Right atrium auricular region (tissue), 2 donors: ENCODE measurements around the gene NLRP7. TPM values are rescaled to one million over a fixed set of nuclear protein-coding genes. Genes with fewer than 3 reads are reported as not detected.

Experiments
- DNase-seq: peaks from one replicate; pipeline ENCODE4 v3.0.0-alpha.2; 2019; ENCODE audit warnings: low spot score
- H3K27ac ChIP-seq, 2 donors: fragments of 200-600 bp; sonication (generic); 1 replicate in 1 of 2; 2 replicates in 1 of 2; pipeline ENCODE4 v1.5.1; 2016 to 2019
- H3K27me3 ChIP-seq, 2 donors: fragments of 200-600 bp; sonication (generic); one replicate each; pipeline versions ENCODE4 v1.5.1 to v1.6.0; 2017 to 2019
- H3K36me3 ChIP-seq: fragments of 200-600 bp; sonication (generic); one replicate; pipeline ENCODE4 v1.5.1; 2016
- H3K4me1 ChIP-seq, 2 donors: fragments of 200-600 bp; sonication (generic); one replicate each; pipeline versions ENCODE4 v1.5.1 to v1.6.0; 2017 to 2019
- H3K4me3 ChIP-seq, 2 donors: fragments of 200-600 bp; sonication (generic); 1 replicate in 1 of 2; 2 replicates in 1 of 2; pipeline ENCODE4 v1.5.1; 2017 to 2019; ENCODE audit warnings: mild to moderate bottlenecking in 1 of 2, moderate library complexity in 1 of 2
- H3K9me3 ChIP-seq, 2 donors: fragments of 200-600 bp; sonication (generic); one replicate each; pipeline ENCODE4 v1.5.1; 2019
- CTCF ChIP-seq, 2 donors: fragments of 200-600 bp; sonication (generic); IDR thresholded peaks; one replicate each; pipeline ENCODE4 v1.5.1; 2019; ENCODE audit warnings: antibody characterized with exemption in 2 of 2
- total RNA-seq, 2 donors: library from RNA; depleted of rRNA; stranded (reverse); fragments of >200 nt; gene quantifications; one replicate each; pipeline ENCODE4 v1.1.0, GENCODE V29; 2016

Gene NLRP7
- total RNA-seq, 2 donors from 2014 or later = not detected

- no peaks in the 10 kb centered on the region for H3K9me3 ChIP-seq
- no peaks in the 10 kb centered on the region for H3K4me1 ChIP-seq
- H3K36me3 ChIP-seq = no peaks in the 10 kb centered on the region
- TF ChIP-seq CTCF (IDR thresholded peaks at IDR 0.05) = no peak
- H3K27ac ChIP-seq = no peak overlapping the region
- DNase-seq = no peak
- no peaks in the 10 kb centered on the region for H3K27me3 ChIP-seq
- H3K4me3 ChIP-seq = no peak overlapping the region
These were observed 69.9 kb downstream of the NLRP7 start for GRCh38 chr19:54877471-54877870.

GRCh38 chr19:54875506-54875905 lies 71.8 kb downstream of the NLRP7 start:
- H3K27ac ChIP-seq = no peak overlapping the region

DNA sequence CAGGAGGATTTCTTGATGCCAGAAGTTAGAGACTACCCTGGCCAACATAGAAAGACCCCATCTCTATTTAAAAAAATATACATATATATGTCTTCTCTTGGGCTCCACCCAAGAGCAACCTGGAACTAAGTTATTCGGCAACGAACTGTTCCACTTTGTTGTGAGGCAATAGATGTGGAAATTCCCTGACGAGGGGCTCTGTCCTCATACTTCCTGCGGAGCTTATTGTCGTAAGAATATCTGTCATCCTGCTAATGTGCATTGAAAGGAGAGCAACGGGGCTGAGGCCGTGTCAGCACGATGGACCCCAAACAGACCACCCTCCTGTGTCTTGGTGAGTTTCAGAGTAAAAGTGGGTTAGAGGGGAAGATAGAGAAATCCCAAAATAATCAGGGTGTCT lies 73.3 kb downstream of the NLRP7 start, which contains the start of gene FCAR:
FCAR (plus strand) TSS at position 246 of the 400 bp plus-strand sequence; CDS start at position 301, 55 bp downstream.
- no peak within 1 kb of the TSS for H3K4me3 ChIP-seq
- H3K4me1 ChIP-seq = no peaks in the 10 kb centered on the region
- H3K27me3 ChIP-seq = no peaks in the 10 kb centered on the region
- no peaks in the 10 kb centered on the region for H3K36me3 ChIP-seq
- no peaks in the 10 kb centered on the region for H3K9me3 ChIP-seq
- TF ChIP-seq CTCF (IDR thresholded peaks at IDR 0.05) = no peak
- H3K27ac ChIP-seq = no peak within 1 kb of the TSS
- no peak for DNase-seq

More at GRCh38 chr19:54875506-54875905, 71.8 kb downstream of the NLRP7 start:
- H3K4me3 ChIP-seq = no peak overlapping the region
- no peak for TF ChIP-seq CTCF (IDR thresholded peaks at IDR 0.05)
- H3K36me3 ChIP-seq = no peaks in the 10 kb centered on the region
- no peaks in the 10 kb centered on the region for H3K9me3 ChIP-seq
- DNase-seq = no peak
- no peaks in the 10 kb centered on the region for H3K27me3 ChIP-seq
- no peaks in the 10 kb centered on the region for H3K4me1 ChIP-seq

Other genes with a start within 250 kb of the NLRP7 start
- not detected for gene KIR3DL3, start 223.1 kb downstream of the NLRP7 start, total RNA-seq
- not detected for gene KIR2DL3, start 209.0 kb downstream of the NLRP7 start, total RNA-seq
- gene KIR2DL1, start 177.7 kb downstream of the NLRP7 start, total RNA-seq = not detected
- gene KIR2DL4, start 143.9 kb downstream of the NLRP7 start, total RNA-seq = not detected
- gene KIR3DL1, start 131.1 kb downstream of the NLRP7 start, total RNA-seq = not detected
- gene KIR2DS4, start 114.9 kb downstream of the NLRP7 start, total RNA-seq = not detected
- not detected for gene KIR3DL2, start 97.1 kb downstream of the NLRP7 start, total RNA-seq
- 1 to 10 TPM in 1 of 2 donors, under 1 TPM in 1; 0.59 to 1.5 TPM for gene FCAR, start 73.3 kb downstream of the NLRP7 start, total RNA-seq
- gene NCR1, start 41.4 kb downstream of the NLRP7 start, total RNA-seq = not detected
- gene NLRP2, start 18.8 kb upstream of the NLRP7 start, total RNA-seq = under 1 TPM; 0.20 to 0.26 TPM
- under 1 TPM in 1 of 2 donors, not detected in 1; 0.16 TPM for gene GP6, start 90.7 kb upstream of the NLRP7 start, total RNA-seq
- 10 to 100 TPM; 26.5 to 28.1 TPM for gene RDH13, start 115.6 kb upstream of the NLRP7 start, total RNA-seq
- gene EPS8L1, start 128.3 kb upstream of the NLRP7 start, total RNA-seq = 10 to 100 TPM in 1 of 2 donors, 1 to 10 TPM in 1; 6.7 to 13.8 TPM
- 100 to 1,000 TPM in 1 of 2 donors, 10 to 100 TPM in 1; 98.9 to 205 TPM for gene PPP1R12C, start 170.1 kb upstream of the NLRP7 start, total RNA-seq
- gene TNNT1, start 201.7 kb upstream of the NLRP7 start, total RNA-seq = 10 to 100 TPM in 1 of 2 donors, 1 to 10 TPM in 1; 6.8 to 46.5 TPM
- gene TNNI3, start 210.2 kb upstream of the NLRP7 start, total RNA-seq = 1,000 to 10,000 TPM; 3,822 to 4,003 TPM
- 1 to 10 TPM in 1 of 2 donors, under 1 TPM in 1; 0.89 to 2.7 TPM for gene DNAAF3, start 219.1 kb upstream of the NLRP7 start, total RNA-seq
- under 1 TPM in 1 of 2 donors, not detected in 1; 0.08 TPM for gene SYT5, start 232.8 kb upstream of the NLRP7 start, total RNA-seq